HEK293 (cell line): ENCODE measurements around the gene ZBTB20.

ENCODE experiments used
- CTCF ChIA-PET: fragments of 350-600 bp; formaldehyde crosslinking; extraction: SDS; loops from one replicate; lab custom pipeline; 2021; ENCODE audit warnings: antibody characterized with exemption; lab: Yijun Ruan, JAX
- POLR2A ChIA-PET: fragments of 300-600 bp; formaldehyde crosslinking; extraction: SDS; loops from one replicate; lab custom pipeline; 2020; ENCODE audit warnings: antibody characterized with exemption, inconsistent platforms; lab: Yijun Ruan, JAX
- H3K27ac ChIP-seq: fragments of 200-500 bp; sonication (Bioruptor generic); 2 replicates; pipeline ENCODE4 v1.5.1; 2014; ENCODE audit warnings: low read depth, low read length, control low read depth, inconsistent platforms; ENCODE audit errors: extremely low read depth
- H3K36me3 ChIP-seq, 2 experiments: fragments of 200-500 bp in 1 of 2; sonication (Bioruptor generic) in 1 of 2; 1 replicate in 1 of 2; 2 replicates in 1 of 2; pipeline ENCODE4 v1.5.1; 2014 to 2017; ENCODE audit warnings: inconsistent platforms in 2 of 2, low read length in 2 of 2; ENCODE audit not compliant: control insufficient read depth in 2 of 2, insufficient read depth in 1 of 2
- H3K4me1 ChIP-seq: fragments of 200-500 bp; sonication (Bioruptor generic); 2 replicates; pipeline ENCODE4 v1.5.1; 2014; ENCODE audit warnings: mild to moderate bottlenecking, low read length, inconsistent platforms; ENCODE audit not compliant: control insufficient read depth, insufficient read depth
- H3K4me3 ChIP-seq: 2 replicates; pipeline ENCODE4 v1.5.1; 2011; ENCODE audit warnings: low read depth, mild to moderate bottlenecking, control low read depth, low read length, moderate library complexity
- H3K9me3 ChIP-seq: fragments of 200-500 bp; sonication (Bioruptor generic); 2 replicates; pipeline ENCODE4 v1.5.1; 2014; ENCODE audit warnings: low read depth, low read length, inconsistent platforms; ENCODE audit not compliant: control insufficient read depth, insufficient read depth
- FEZF1 ChIP-seq: fragments of 450-650 bp; formaldehyde crosslinking; IDR thresholded peaks from 2 replicates; pipeline ENCODE4 v1.5.1; 2016; ENCODE audit warnings: missing biosample characterization, missing genetic modification characterization
- GLI4 ChIP-seq: fragments of 450-650 bp; formaldehyde crosslinking; IDR thresholded peaks from 2 replicates; pipeline ENCODE4 v1.5.1; 2016; ENCODE audit warnings: missing biosample characterization, missing genetic modification characterization
- KLF10 ChIP-seq: fragments of 450-650 bp; IDR thresholded peaks from 2 replicates; pipeline ENCODE4 v1.5.1; 2018; ENCODE audit warnings: missing biosample characterization, mild to moderate bottlenecking, missing genetic modification characterization
- KLF17 ChIP-seq: fragments of 450-650 bp; formaldehyde crosslinking; IDR thresholded peaks from 2 replicates; pipeline ENCODE4 v1.5.1; 2016; ENCODE audit warnings: missing biosample characterization, missing genetic modification characterization
- KLF8 ChIP-seq: fragments of 450-650 bp; formaldehyde crosslinking; IDR thresholded peaks from 2 replicates; pipeline ENCODE4 v1.5.1; 2016; ENCODE audit warnings: missing biosample characterization, missing genetic modification characterization
- KLF9 ChIP-seq: fragments of 450-650 bp; formaldehyde crosslinking; IDR thresholded peaks from 2 replicates; pipeline ENCODE4 v1.5.1; 2016; ENCODE audit warnings: missing biosample characterization, missing genetic modification characterization, low read depth
- MEIS1 ChIP-seq: sonication (generic); formaldehyde crosslinking; IDR thresholded peaks from 2 replicates; pipeline ENCODE4 v1.8.1; 2022; ENCODE audit warnings: missing genetic modification reagents, mild to moderate bottlenecking, borderline replicate concordance
- PBX3 ChIP-seq: sonication (generic); formaldehyde crosslinking; IDR thresholded peaks from 2 replicates; pipeline ENCODE4 v1.8.1; 2022; ENCODE audit warnings: mild to moderate bottlenecking, moderate library complexity, missing genetic modification reagents
- TCF7L2 ChIP-seq: IDR thresholded peaks from 2 replicates; pipeline ENCODE4 v1.6.1; 2011; ENCODE audit warnings: low read depth, mild to moderate bottlenecking, inconsistent platforms, low read length, moderate library complexity, borderline replicate concordance
- ZBTB11 ChIP-seq: fragments of 450-650 bp; formaldehyde crosslinking; conservative IDR thresholded peaks from 2 replicates; pipeline ENCODE4 v1.5.1; 2016; ENCODE audit warnings: low read depth, missing biosample characterization, missing genetic modification characterization
- ZBTB17 ChIP-seq: fragments of 450-650 bp; formaldehyde crosslinking; IDR thresholded peaks from 2 replicates; pipeline ENCODE4 v1.5.1; 2016; ENCODE audit warnings: missing biosample characterization, missing genetic modification characterization
- ZBTB21 ChIP-seq: fragments of 450-650 bp; formaldehyde crosslinking; IDR thresholded peaks from 2 replicates; pipeline ENCODE4 v1.5.1; 2017; ENCODE audit warnings: missing biosample characterization, missing genetic modification characterization
- ZFP37 ChIP-seq: fragments of 450-650 bp; formaldehyde crosslinking; IDR thresholded peaks from 2 replicates; pipeline ENCODE4 v1.5.1; 2016; ENCODE audit warnings: missing biosample characterization, missing genetic modification characterization
- ZFP41 ChIP-seq: fragments of 450-650 bp; formaldehyde crosslinking; IDR thresholded peaks from 2 replicates; pipeline ENCODE4 v1.5.1; 2016; ENCODE audit warnings: missing biosample characterization, missing genetic modification characterization, borderline replicate concordance
- ZIC2 ChIP-seq: fragments of 450-650 bp; formaldehyde crosslinking; IDR thresholded peaks from 2 replicates; pipeline ENCODE4 v1.5.1; 2016; ENCODE audit warnings: missing biosample characterization, missing genetic modification characterization
- ZNF155 ChIP-seq: fragments of 450-650 bp; formaldehyde crosslinking; IDR thresholded peaks from 2 replicates; pipeline ENCODE4 v1.5.1; 2016; ENCODE audit warnings: missing biosample characterization, missing genetic modification characterization
- ZNF174 ChIP-seq: fragments of 450-650 bp; formaldehyde crosslinking; IDR thresholded peaks from 2 replicates; pipeline ENCODE4 v1.5.0; 2017; ENCODE audit warnings: missing biosample characterization, mild to moderate bottlenecking, missing genetic modification characterization
- ZNF214 ChIP-seq: fragments of 450-650 bp; formaldehyde crosslinking; IDR thresholded peaks from 2 replicates; pipeline ENCODE4 v1.5.1; 2017; ENCODE audit warnings: missing biosample characterization, mild to moderate bottlenecking, missing genetic modification characterization, borderline replicate concordance
- ZNF24 ChIP-seq: fragments of 450-650 bp; formaldehyde crosslinking; IDR thresholded peaks from 2 replicates; pipeline ENCODE4 v1.5.1; 2016; ENCODE audit warnings: missing biosample characterization, missing genetic modification characterization
- ZNF248 ChIP-seq: fragments of 450-650 bp; formaldehyde crosslinking; IDR thresholded peaks from 2 replicates; pipeline ENCODE4 v1.5.1; 2017; ENCODE audit warnings: missing biosample characterization, missing genetic modification characterization
- ZNF292 ChIP-seq: fragments of 450-650 bp; formaldehyde crosslinking; IDR thresholded peaks from 2 replicates; pipeline ENCODE4 v1.5.1; 2016; ENCODE audit warnings: low read depth, missing biosample characterization, missing genetic modification characterization, borderline replicate concordance
- ZNF37A ChIP-seq: fragments of 450-650 bp; IDR thresholded peaks from 2 replicates; pipeline ENCODE4 v1.5.1; 2018; ENCODE audit warnings: missing biosample characterization, missing genetic modification characterization
- ZNF391 ChIP-seq: fragments of 450-650 bp; formaldehyde crosslinking; IDR thresholded peaks from 2 replicates; pipeline ENCODE4 v1.5.1; 2016; ENCODE audit warnings: low read depth, missing biosample characterization, missing genetic modification characterization, borderline replicate concordance
- ZNF530 ChIP-seq: fragments of 450-650 bp; formaldehyde crosslinking; IDR thresholded peaks from 2 replicates; pipeline ENCODE4 v1.5.1; 2016; ENCODE audit warnings: low read depth, missing biosample characterization, missing genetic modification characterization
- ZNF777 ChIP-seq: fragments of 450-650 bp; formaldehyde crosslinking; IDR thresholded peaks from 2 replicates; pipeline ENCODE4 v1.5.1; 2017; ENCODE audit warnings: missing biosample characterization, missing genetic modification characterization, borderline replicate concordance

The ZBTB20 gene

GRCh38 chr3:114550165-114550564 lies 596.9 kb downstream of the ZBTB20 start:
- ChIA-PET POLR2A (no interaction called here), CTCF (no interaction called here)
- Histone ChIP-seq H3K27ac (no peak overlapping the region), H3K4me3 (no peak overlapping the region), H3K4me1 (no peaks in the 10 kb centered on the region), H3K36me3 (no peaks in the 10 kb centered on the region), H3K9me3 (no peaks in the 10 kb centered on the region)
- TF ChIP-seq ZNF292 (no peak), ZNF24 (tag by site-specific recombination) (no peak), MEIS1 (CRISPR knock-in tag) (no peak), ZFP37 (no peak), ZNF155 (tag by site-specific recombination) (no peak), ZIC2 (tag by site-specific recombination) (no peak), KLF17 (tag by site-specific recombination) (no peak), ZFP41 (tag by site-specific recombination) (no peak), ZNF777 (tag by site-specific recombination) (no peak), ZNF391 (tag by site-specific recombination) (no peak)

GRCh38 chr3:114545193-114545592 lies 601.9 kb downstream of the ZBTB20 start:
- no peak overlapping the region for H3K4me3 ChIP-seq
- H3K27ac ChIP-seq: no peak overlapping the region
- no peaks in the 10 kb centered on the region for H3K4me1 ChIP-seq
- CTCF ChIA-PET: no interaction called here
- POLR2A ChIA-PET: no interaction called here
- H3K36me3 ChIP-seq: no peaks in the 10 kb centered on the region
- no peaks in the 10 kb centered on the region for H3K9me3 ChIP-seq
- no peak for TF ChIP-seq ZNF530 (tag by site-specific recombination)
- no peak for TF ChIP-seq KLF9 (tag by site-specific recombination)
- no peak for TF ChIP-seq KLF8
- TF ChIP-seq TCF7L2: no peak
- TF ChIP-seq KLF10 (tag by site-specific recombination): no peak
- no peak for TF ChIP-seq ZBTB21
- TF ChIP-seq ZNF174 (tag by site-specific recombination): no peak
- TF ChIP-seq ZNF37A (tag by site-specific recombination): no peak
- TF ChIP-seq ZNF214 (tag by site-specific recombination): no peak
- no peak for TF ChIP-seq ZBTB17 (tag by site-specific recombination)
- no peak for TF ChIP-seq ZNF248 (tag by site-specific recombination)
- no peak for TF ChIP-seq GLI4

DNA sequence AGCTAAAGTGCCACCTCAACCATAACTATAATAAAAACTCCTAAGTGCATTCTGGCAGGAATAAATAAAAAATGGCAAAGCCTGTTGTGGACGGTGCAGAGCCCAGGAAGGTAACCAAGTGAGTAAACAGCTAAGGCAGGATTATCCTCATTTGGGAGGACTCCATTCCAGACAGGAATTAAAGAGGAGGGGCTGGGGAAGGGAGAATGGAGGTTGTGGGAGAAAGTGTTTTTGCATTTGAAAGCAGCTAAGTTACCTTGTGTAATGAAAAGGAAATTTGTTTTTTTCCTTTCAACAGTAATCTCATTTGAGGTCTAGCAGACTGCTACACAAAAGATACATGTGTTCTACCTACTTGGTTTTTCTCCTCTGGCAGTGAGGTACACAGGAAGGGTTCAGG lies 604.7 kb downstream of the ZBTB20 start:
- no peak overlapping the region for H3K4me3 ChIP-seq
- CTCF ChIA-PET: interaction anchor here (0.8 kb wide), 1 partner anchor 14 kb away, joined by 3 read pairs; no protein-coding TSS in a partner anchor

More for the DNA sequence above, 604.7 kb downstream of the ZBTB20 start:
- no peaks in the 10 kb centered on the region for H3K9me3 ChIP-seq
- POLR2A ChIA-PET: no interaction called here
- H3K36me3 ChIP-seq: no peaks in the 10 kb centered on the region
- no peak for TF ChIP-seq FEZF1
- TF ChIP-seq PBX3 (CRISPR knock-in tag): no peak
- TF ChIP-seq ZBTB11: no peak
- H3K4me1 ChIP-seq: no peaks in the 10 kb centered on the region
- H3K27ac ChIP-seq: no peak overlapping the region
